Activated naive CD4-positive, alpha-beta T cell treated with anti-CD3 and anti-CD28 coated beads, Interleukin-2, amount 50 U/mL, for 16 hours (primary cell): Measurements from ENCODE around the gene ATP10A.

Source experiments
- DNase-seq: peaks from one replicate; pipeline ENCODE4 v3.0.0-alpha.2; 2020

Gene ATP10A

DNA sequence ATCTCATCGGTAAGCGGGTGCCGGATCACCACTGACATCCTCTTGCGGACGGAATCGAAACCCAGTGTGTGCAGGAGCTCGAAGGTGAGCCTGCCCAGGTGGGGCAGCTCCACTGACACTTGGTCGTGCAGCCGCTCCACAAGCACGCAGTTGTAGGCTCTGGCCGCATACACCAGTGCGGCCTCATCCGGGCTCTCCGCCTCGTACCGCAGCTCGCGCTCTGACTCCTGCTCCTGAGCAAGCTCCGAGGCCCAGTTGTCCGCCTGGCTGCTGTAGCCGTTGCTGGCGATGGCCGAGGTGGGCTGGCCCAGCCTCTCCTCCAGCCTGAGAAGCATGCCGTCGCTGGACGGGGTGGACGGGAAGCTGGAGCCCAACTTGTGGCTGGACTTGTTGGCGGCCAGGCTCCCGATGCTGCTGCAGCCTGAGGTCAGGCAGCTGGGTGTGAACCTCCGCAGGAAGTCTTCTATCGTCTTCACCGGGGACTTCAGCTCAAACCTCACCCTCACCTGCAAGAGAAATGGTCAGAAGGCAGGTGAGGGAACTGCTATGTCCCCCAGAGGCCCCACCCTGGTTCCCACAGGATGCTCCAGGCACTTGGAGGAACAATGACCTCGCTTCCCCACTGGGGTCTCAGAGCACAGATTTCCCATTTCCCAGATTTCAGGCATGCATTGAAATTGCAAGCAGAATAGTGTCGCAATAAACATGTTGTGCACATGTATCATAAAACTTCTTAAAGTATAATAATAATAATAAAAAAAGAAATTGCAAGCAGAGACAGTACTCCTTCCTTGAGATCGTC is 149.2 kb downstream of the ATP10A start:
- DNase-seq: no peak

DNA sequence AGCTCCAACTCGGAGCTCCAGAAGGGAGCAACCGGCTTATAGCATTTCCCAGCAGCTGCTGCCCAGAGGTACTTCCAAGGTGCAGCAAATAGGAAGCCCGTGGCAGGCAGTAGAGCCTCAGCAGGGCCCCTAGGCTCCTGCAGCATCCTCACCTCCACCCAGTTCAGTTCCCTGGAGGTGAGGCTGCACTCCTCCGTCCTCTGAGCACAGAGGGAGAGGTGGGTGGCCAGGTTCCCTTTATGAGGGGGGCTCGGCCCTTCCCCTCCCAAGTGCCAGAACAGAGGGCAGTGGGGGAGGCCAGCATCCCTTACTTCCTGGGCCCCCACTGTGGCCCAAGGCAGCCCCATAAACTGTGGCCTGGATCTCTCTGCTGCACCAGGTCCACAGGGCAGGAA is 150.2 kb downstream of the ATP10A start:
- DNase-seq: no peak

DNA sequence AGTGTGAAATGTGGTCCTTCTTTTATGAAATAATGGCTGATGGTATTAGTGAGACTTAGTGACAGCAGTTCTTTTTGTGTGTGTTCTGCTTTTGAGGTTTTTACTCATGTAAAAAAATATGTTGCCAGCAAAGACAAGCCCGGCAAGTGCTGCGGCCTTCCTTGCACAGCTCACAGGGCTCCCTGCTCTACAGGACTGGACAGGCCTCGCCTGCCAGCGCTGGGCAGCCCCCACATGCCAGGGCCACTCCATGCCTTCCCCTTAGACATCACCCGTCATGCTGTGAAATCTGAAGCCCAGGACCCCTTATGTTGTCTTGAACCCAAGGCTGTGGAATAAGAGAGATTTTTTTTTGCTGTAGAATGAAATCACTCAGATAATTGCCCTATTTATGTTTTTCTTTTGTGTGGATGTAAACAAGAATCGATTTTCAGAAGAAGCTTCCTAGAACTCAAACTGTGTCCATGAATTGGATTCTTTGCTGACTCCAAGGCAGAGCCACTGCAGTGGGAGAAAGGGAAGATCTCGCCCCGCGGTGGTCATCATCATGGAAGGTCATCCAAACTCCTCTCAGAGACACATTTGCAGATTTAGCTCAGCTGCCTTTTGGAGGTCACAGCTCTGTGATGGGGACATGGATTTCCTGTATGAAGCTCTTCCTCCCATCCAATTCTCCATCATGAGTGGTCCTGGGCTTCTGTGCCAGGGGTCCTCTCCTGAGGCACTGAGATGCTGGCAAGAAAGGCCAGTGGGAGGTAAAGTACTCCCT is 150.8 kb downstream of the ATP10A start:
- no peak for DNase-seq

DNA sequence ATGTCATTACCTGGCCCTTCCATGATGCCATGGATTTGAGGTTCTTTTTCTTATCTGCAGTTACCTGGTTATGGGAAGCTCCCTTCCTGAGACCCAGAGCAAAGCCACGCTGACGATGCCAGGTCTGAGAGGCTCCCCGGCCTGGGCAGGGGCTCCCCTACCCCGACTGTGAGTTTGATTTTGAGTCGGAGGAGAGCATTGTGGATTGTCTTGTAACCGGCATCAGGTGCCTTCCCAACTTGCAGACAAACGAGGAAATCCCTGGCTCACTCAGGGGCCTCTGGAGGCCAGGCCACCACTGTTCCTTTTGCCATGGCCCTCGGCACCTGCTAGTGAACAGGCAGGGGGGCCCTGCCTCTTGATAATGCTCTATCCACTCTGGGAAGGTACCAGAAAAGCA is 151.4 kb downstream of the ATP10A start:
- no peak for DNase-seq

DNA sequence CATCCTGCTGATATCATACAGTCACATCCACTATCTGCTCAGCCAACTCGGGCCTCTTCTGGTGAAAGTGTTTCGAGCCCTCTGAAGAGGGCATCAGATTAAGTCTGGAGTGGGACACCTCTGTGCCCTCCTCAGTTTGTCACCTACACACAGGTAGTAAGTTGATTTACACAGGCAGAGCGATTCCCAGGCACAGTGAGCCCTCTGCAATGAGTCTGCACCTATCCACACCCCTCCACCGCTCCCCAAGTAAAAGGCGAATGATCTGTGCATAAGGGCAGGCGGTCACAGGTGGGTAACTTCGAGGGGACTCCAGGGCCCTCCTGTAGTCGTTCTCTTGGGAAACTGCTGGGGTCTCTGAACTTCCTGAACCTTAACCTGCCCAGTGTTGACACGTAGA is 152.0 kb downstream of the ATP10A start:
- DNase-seq: no peak

DNA sequence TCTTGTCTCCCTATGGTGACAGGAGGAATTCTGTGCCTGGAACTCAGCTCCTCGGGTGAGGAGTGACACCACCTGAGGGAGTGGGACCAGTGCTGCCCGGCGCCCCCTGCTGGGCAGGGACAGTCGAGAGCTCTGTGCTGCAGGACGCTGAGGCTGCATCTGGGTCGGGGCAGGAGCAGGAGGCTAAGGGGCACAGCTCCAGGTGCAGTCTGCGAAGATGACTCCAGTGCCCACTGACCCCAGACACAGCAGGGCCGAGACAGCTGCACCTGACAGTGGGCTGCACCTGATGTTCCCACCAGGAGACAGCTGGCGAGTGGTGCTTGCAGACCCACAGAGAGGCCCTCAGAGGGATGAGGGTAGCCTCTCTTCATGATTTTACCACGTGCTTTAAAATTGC is 152.9 kb downstream of the ATP10A start:
- peak; percentile 58 for DNase-seq

DNA sequence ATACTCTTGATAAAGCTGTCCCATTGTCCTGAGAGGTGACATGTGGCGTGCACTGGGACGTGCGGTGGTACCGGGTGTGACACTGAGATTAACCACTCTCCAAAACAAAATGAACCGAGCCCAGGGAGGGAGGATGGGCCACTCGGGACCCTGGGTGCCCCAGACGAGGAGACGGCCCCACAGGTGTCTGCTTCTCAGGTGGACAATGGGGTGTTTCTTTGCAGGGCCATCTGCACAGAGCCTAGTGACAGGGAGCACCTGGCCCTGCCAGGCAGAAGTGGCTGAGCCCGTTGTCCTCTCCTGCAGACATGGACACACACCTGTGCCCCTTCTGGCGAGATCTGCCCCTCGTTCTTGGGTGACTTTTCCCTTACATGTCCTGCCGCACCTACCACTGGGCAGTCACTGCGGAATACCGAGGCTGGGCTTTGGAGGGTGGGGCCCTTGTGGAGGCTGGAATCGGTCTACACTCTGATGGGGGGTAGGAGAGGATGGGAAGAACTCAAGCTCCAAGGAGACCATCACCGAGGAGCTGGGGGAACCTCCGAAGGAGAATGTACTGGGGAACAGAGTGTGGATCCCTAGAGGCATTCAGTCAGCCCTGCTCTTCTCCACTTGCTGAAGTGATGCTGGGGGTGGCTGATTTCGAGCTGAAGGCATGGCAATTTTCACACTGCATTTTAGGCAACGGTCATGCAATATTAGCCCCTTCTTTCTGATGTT is 153.5 kb downstream of the ATP10A start:
- no peak for DNase-seq

DNA sequence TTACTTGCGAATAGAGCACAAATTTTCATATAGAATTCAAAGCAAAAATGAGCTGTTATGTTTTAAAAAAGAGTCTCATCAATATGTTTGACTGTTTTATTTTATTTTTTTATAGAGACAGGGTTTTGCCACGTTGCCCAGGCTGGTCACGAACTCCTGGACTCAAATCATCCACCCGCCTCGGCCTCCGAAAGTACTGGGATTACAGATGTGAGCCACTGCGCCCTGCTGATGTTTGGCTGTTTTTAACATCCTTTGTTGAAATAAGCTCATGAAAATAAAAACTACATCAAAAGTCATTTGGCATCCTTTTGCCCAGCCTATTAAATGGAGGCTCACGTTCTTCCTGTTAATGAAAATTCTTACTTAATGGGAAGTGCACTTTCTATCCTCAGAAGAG is 154.7 kb downstream of the ATP10A start:
- no peak for DNase-seq

DNA sequence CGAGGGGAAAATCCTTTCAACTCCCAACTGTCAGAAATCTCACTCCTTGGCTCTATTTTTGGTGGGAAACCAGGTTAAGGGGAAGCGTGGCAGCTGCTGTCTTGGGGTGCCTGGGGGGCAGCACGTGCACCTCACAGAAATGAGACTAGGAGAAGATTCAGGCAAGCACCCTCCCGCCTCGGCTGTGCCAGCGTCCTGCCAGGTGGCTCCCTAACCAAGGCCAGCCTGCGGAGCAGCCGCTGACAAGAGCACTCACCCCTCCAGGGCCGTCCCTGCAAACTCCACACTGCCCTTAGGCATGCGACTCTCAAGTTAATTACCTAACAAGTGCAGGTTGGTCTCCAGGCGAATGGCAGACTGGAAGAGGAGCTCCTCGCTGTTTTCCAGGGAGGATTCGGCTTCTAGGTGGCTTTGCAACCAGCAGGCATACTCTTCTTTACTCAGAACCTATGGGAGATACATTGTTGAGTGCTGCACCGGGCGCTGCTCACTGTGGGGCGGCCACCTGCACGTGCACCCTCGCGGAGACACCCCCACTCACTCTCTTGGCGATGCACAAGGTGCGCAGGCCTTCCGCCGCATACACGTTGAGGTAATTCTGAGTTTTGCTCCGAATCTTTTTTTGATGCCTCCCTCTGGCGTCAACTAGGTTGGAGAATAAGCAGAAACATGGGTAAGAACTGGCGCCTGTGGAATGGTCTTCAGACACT is 155.3 kb downstream of the ATP10A start:
- no peak for DNase-seq

DNA sequence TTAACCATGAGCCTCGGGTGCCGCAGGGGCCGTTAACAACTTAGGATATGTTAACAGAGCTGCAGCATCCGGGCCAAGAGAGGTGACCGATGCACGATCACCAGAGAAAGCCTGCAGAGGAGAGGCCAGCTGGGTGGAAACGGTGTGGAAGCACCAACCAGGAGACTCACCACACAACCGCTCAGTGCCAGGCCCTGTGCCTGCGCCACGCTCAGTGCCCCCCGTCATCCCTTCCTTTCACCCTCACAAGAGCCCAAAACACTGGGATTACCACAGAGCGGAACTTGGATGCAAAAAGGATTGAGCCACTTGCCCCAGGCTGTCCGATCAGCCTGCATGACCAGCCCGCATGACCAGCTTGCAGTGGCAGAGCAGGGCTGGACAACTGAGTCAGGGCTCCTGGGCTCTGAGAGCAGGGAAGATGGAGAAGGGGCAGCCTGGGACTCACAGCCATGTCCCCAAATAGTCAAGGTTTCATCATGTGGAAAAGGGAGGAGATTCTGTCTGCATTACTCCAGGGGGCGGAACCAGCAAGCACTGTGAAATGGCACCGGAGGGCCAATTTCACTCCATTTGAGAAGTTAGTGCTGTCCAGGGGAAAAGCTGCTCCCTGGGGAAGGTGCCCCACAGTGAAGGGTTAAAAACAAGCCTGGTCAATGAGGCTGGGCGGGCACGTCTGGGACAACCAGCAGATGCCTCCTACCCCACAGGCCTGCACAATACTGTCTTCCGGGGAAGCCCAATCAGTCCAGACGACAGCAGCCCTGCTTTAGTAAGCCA is 156.8 kb downstream of the ATP10A start:
- DNase-seq: no peak

DNA sequence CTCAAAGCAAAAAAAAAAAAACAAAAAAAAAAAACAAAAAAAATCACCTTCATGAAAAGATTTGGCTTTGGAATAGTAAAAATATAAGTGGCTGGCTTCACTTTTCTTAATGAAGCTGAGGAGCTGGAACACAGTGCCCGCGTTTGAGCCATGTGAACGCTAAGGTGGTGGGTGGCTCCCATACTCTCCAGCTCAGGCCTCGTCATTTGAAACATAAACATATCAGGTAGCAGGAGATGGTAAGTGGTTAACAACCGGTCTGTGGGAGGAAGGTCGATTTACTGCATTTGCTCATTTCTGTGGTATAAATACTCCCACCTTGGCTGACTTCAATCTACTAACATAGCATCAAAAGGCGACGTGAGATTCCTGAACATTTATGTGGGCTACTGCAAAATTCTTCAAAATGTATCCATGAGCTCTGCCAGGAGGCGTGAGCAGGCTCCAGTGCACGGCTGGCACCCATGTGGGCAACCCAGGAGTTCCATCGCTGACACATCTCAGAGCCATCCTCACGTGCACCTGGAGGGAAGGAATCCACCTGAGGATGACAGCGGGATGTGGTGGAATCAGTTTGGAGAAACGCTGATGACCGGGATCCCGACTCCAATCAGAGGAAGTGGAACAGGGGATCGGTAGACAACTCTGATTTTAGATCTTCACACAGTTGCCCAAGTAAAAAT is 157.6 kb downstream of the ATP10A start:
- no peak for DNase-seq

DNA sequence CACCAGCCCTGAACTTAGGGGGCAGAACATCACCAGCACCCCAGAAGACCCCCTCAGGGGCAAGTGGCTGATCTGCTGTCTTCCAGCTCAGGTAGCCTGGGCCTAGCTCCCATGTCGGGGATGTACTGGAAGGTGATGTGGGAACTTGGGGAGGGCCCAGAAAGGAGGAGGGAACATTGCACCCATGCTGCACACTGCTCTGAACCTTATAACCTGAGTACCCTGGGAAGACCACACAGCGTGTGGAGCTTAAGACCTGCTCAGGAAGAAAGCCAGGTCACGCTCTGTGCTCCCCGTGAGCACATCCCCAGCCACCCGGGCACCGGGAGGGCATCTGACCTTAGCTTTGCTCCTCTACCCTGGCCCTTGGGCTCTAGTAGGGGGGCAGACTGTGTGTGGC is 159.4 kb downstream of the ATP10A start:
- DNase-seq: no peak

DNA sequence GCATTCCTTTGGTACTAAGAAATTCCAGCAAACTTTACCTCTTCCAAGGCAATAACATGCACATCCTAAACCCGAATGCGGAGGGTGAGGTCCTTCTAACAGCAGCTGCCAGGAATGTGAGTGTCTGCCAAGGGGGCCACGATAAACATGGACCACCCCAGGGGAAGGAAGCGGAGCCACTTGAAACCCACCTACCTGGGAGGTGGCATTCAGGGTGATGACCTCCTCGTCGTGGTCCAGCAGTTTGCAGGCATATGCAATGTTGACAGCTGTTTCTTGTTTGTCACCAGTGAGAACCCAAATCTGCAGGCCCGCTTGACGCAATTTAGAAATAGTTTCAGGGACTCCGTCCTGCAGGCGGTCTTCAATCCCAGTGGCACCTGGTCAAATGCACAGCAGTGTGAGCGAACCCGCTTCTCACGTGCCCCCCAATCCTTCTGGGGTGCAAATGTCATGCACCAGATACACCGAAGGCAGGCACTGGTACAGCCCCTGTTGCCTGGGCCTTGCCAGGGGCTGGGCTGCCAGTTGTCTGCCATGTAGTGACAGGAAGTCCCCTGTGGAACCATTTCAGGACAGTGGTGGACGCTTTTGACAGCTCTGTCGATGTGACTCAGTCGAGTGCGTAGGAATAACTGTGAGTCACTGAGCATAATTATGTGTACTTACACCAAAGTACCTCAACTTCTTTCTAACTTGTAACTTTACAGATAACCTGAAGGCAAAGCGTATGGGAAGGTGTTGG is 161.2 kb downstream of the ATP10A start:
- no peak for DNase-seq

DNA sequence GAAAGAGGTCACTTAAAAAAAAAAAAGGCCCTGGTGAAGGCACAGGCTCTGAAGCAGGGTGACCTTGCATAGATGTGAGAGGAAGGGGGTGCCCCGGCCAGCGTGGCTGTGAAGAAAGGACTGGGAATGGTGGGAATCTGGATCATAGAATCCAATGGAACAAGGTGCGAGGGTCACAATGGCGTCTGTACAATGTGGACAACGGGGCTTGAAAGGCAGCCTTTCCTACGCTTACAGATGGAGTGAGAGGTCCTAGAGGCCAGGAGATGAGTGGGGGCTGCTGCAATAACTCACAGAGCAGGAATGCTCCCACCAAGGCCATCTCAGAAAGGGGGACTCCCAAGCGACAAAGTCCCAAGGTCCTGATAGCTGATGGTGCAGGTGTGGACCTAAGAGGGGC is 162.2 kb downstream of the ATP10A start:
- DNase-seq: no peak

DNA sequence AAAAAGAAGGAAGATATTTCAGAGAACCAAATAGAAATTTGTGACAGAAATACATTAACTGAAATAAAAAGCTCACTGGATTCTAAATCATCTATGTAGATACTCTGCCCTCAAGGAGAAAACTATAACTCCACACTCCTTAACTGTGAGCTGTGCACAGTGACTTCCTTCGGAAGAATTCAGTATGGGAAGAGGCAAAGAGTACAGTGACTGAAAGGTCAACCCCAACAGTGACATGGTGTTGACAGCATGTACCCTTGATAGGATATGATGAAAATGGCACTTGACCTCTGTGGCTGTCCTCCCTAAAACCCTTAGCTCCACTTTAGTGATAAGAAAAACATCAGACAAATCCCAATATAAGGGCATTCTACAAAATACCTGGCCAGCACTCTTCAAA is 165.5 kb downstream of the ATP10A start:
- DNase-seq: no peak

DNA sequence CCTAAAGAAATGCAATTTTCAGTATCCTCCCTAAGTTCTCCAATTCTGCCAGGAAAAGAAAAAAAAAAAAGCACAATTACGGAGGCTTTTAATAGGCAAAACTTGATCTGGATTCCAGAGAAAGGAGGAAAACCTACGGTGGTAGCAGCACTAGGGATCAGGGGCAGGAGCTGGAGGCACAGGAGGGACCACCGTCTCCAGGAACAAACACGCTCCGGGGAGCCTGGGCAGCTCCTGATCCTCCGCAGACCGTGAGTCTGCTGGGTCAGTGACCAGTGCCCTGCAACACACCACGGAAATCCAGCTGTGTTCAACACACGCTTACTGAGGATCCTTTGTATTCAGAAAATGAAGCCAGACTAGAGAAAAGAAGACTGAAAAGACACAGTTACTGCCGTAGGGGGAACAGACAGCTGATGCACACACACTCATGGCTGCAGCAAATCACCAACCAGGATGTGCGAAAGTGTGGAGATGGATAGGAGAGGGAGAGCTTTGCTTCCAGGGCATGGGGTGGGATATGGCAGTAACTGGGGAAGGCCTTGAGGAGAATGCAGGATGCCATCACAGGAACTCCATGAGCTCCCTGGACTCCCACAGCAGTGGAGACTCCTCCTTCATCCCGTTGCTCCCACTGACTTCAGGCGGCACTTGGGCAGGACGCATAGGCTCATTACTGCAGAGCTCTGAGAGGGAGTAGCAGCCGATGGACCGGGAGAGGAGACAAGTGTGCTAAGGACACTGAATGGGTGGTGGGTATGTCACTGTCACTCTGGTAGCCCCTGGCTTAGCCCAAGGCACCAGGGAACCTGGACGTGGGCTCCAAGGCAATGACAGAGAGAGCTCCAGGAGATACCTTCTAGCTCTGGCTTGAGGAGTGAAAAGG is 167.0 kb downstream of the ATP10A start:
- DNase-seq: no peak

DNA sequence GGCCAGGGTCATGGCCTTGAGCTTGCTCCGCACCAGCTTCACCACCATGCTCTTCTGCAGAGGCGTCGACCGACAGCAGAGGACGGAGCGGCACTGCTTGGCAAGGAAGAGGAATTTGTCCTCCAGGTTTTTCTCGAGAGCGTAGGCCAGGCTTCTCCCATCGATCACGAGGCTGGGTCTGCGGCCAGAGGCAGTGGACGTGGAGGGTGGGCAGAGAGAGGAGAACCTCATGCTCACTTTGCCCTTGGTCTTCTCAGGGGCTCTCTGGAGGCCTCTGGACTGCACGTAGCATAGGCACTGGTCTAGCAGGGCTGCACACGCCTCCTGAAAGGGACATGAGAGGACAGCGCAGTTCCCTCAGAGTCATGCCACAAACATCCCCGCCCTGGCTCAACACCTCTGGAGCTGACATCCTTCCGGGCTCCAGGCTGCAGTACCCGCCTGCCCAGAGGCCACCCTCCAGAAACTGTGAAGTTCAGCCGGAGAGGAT is 168.3 kb downstream of the ATP10A start:
- no peak for DNase-seq

DNA sequence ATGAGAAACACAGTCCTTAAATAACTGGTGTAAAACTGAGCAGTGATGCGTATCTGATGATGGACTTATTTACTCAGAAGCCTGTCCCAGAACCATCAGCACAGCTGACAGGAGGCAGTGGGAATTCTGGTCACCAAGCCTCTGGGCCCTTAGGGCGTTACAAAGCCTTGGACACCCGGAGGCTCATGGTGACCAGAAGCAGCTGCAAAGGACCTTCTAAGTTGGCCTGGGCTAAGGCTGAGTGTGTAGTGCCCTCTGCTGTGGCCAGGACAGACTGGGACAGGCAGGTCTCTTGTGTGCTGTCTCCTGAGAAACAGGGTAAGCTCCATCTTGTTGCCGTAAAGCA is 168.9 kb downstream of the ATP10A start:
- no peak for DNase-seq

DNA sequence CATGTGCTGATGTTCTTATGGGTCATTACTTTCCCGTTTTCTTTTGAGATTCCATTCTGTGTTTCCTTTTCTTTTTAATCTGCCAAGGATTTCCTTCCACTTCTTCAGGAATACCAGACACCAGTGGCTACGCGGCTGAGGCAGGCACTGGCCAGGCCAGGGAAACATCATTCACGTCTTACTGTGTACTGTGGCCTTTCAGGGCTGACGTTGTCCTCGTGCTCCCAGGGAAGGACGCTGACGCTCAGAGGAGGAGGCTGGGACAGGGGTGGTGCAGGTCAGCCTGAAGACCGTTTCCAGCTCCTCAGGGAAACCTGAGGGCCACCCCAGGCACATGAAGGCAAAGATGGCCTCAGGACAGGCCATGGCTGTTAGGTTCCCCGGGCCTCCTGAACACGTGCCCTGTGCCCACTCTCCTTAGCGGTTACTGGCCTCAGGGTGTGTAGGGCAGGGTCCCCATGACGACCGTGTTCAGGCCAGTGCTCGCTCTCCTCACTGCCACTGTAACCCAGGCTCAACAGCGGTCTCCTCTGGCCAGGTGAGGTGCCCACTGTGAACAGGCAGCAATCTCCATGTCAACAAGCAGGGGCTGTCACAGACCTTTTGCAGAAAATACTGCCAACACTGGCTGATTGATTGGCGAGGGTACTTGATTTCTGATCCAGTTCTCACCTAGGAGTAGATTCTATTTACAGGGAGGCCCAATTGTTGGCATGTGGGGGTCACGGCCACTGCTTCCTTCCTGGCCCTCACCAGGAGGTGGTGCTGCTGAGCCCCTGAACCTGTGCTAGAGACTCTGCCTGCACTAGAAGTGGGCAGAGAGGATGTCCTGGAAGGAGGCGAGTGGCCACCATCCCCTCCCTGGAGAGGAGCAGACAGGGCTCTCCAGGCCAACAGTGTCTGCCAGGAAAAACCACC is 169.5 kb downstream of the ATP10A start:
- DNase-seq: peak; percentile 44
